GM04504 (cell line): ENCODE data around the gene C17orf113.
A peak's percentile ranks its signal among the peaks of the same experiment; 100 is the strongest.
"Not testable (repeated sequence)": the region's sequence is repeated elsewhere in the genome, so short reads cannot be mapped to it uniquely, and the experiment has no call there.

Experiments used
- DNase-seq: peaks from one replicate; pipeline ENCODE4 v3.0.0-alpha.2; 2012; ENCODE audit warnings: low read depth

Gene C17orf113

DNA sequence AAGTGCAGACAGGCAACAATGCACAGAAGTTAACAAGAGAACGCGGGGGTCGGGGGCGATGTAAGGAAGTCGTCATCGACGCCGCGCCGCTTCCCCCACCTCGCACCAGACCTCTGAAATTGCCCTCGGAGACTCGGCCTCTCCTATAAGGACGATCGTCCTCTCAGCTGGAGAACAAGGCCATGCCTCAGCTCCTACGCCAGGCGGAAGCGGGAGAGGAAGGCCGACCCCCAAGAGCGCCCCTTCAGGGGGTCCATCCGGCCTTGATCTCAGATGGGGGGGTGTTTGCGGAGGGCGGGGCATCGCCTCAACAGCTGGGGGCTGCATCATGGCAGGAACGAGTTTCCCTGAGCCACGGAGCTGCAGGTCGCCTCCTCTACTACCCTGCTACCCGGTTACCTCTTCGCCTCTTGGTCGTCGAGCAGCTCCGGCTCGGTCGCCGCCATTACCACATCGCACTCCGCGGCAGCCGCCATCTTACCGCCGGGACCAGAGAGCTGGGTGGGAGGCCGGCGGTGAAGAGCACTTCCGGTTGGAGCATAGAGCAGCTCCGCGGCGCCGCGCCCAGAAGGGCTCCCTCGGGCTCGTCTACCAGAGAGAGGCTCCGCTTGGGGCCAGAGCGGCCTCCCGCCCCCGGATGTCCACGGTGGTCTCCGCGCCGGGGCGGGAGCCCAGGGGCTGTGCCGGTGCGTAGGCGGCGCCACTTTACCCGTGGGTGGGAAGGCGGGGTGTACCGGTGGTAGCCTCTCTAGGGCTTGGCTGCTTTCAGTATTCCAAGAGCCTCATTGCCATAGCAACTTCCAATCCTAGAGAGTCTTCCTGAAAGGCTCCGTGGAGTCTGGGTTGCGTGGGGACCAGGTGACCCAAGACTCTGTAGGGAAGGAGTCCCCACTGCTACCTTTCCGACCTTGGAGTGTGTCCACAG lies 33.2 kb downstream of the C17orf113 start, which contains the start of gene DNAJC7:
Gene DNAJC7 (minus strand): TSS at position 499 of the 925 bp plus-strand sequence. CDS start 23 bp downstream, at position 476.
- DNase-seq, result peak; percentile 73

DNA sequence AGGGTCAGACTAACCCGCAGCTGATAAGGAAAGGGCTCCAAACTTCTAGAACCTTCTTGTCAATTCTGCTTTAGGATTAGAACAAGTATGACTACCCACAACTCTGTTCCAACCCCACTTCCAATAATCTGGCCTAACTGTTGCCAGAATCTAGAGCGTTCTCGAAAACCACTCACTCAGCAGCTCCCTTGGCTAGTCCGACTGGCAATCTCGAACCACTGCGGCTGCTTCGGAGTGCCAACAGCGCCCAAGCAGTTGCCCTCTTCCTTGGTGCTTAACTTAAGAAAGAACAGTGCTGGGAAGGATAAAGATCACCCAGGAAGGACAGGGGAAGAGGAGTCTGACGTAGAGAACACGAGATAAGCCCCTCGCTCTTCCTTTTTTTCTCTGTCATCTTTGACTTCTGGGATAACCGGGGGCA lies 34.0 kb downstream of the C17orf113 start:
- DNase-seq, result no peak

DNA sequence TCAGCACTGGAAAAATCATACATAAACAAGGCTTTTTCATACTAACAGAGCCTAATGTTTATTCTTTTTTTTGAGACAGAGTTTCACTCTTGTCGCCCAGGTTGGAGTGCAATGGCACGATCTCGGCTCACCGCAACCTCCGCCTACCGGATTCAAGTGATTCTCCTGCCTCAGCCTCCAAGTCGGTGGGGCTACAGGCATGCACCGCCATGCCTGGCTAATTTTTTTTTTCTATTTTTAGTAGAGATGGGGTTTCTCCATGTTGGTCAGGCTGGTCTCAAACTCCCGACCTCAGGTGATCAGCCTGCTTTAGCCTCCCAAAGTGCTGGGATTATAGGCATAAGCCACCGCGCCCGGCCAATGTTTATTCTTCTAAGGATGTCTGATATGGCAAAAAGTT lies 36.7 kb downstream of the C17orf113 start:
- not testable (repeated sequence) for DNase-seq

DNA sequence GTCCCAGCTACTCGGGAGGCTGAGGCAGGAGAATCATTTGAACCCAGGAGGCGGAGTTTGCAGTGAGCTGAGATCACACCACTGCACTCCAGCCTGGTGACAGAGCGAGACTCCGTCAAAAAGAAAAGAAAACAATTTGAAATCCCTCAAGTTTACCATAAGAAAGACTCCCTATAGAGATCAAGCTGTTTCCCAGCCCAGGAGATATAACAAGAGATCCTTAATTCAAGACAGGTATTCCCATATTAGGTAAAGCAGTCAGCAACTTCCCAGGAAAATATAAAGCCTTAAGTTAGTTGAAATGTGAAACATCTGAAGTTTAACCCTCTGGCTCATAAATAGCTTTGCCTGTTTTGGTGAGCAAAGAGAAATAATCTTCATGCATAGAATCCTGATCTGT lies 38.0 kb downstream of the C17orf113 start:
- not testable (repeated sequence) for DNase-seq

DNA sequence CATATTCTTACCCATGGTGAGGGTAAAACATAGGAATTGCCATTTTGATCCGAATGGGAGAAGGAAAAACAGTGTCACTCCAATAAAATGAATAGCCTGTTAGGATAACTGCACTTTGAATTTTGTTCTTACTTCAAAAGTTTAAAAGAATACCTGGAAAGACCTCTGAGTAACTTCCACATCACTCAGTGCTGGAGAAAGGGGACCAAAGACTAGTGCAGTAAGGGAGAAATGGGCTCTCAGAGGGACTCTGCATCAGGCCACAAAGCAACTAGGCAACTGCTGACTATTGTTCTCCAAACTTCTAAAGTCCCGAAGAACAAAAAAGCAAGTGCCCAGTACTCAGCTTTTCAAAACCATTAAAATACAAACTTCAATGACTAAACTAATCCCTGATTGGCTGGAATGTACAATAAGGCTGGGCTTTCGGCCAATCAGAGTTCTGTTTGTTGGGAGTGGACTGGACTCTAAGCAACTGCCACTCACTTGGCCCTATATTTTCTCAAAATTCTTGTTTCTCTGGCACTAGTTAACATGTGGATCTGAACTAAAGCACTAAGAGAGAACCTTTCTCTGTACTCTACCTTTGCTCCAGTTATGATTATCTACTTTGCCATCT lies 39.4 kb downstream of the C17orf113 start:
- no peak for DNase-seq

DNA sequence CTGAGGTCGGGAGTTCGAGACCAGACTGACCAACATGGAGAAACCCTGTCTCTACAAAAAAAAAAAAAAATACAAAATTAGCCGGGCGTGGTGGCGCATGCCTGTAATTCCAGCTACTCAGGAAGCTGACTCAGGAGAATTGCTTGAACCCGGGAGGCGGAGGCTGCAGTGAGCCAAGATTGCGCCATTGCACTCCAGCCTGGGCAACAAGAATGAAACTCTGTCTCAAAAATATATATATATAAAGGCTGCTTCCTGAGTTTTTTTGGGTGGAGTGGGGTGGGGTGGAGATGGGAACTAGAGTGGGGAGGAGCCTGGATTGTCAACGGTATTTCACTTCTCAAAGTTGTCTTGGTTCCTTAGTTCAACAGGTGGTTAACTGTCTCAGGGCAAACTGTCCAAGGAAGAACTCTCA lies 40.1 kb downstream of the C17orf113 start:
- not testable (repeated sequence) for DNase-seq

DNA sequence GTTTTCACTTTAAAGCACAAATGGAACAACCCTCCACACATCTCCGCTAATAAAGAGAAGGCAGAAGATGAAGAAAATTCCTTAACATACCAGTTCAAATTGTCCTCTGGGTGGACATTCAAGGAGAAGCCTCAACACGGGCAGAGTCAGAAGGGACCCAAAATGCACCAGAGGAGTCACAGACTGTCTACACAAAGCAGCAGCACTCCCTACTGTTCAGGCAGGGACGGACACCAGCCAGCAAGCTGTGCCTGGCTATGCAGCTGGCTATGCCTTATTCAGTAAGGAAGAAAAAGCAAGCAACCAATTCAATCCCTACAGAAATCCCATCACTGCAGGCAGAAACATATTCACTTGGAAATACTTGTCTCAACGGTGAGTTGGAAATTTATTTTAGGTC lies 41.2 kb downstream of the C17orf113 start:
- no peak for DNase-seq

DNA sequence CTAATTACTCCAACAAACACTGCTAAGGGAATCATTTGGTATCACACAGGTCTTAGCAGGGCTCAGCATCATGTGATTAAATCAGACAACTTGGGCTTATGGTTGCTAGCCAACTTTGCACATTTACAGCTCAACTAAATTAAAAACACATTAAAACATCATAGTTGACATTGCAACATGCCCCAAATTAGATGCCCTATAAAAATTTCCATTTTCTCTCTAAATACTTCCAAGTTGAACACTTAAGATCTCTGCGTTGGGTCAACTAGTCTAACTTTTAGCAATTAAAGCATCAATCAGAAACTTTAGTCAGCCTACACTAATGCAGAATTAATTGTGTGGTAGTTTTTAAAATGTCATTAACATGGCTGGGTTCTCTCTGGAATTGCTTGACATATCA lies 45.2 kb downstream of the C17orf113 start:
- DNase-seq, result peak; percentile 47

DNA sequence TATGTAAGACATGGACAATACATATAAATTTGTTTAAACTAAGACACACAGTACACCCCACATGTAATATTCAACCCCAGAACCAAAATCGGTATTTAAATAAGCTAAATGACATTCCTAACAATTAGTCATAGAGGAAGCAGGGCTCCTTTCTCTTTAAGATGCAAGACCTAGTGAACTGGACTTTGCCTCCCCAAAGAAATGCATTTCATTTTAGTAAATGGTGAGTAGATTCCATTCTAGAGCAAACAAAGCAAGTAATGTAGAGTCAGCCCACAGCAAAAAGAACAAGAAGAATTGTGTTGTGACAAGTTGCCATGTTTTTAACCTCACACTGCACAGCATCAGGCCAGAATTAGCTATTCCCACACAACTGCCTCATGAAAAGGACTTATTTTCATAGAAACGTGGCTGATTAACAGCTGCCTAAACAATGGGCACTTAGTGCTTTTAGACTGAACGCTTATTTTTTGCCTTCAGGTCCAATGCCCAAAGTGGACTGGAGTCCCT lies 47.6 kb downstream of the C17orf113 start:
- no peak for DNase-seq

DNA sequence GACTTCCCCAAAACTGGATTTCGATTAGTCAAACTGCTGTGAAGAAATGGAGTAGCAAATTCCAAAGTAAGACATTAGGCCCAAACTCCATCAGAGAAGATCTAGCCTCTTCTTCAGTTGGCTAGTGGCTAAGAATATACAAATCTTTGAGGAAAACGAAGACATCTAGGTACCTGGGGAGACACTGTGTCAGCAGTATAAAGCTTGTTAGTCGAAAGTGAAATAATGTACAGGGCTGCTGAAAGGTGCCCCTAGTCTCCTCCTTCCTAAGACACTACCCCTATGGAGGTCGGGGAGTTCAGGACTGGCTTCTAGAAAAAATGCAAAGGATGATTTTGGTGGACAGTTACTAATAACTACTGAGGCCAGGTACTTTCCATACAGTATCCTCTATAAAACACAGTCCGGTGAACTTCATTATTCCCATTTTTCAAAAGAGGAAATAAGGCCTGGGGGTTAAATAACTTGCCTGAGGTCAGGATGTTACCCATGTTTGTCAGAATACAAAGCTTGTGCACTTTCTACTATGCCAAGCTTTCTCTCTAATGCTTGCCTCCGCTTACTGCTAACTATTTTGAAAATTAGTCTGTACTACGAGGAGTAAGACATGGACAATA lies 48.1 kb downstream of the C17orf113 start:
- no peak for DNase-seq

DNA sequence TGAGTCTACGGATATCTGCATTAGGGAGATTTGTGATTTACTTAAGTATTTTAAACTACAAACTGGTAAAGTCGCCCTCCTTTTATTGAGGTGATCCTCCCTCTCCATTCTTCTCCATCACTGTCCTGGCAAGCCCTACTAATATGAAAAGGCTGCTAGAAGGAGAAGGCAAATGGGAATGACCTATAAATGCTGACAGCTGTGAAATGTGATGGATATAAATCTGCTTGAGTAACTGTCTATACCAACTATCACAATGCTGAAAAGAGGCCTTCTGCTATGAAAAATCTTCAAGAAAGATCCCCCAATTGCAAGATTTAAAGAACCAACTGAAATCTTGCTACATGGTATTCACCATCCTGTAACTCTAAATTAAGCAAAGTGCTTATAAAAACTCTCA lies 48.7 kb downstream of the C17orf113 start:
- DNase-seq, result no peak

DNA sequence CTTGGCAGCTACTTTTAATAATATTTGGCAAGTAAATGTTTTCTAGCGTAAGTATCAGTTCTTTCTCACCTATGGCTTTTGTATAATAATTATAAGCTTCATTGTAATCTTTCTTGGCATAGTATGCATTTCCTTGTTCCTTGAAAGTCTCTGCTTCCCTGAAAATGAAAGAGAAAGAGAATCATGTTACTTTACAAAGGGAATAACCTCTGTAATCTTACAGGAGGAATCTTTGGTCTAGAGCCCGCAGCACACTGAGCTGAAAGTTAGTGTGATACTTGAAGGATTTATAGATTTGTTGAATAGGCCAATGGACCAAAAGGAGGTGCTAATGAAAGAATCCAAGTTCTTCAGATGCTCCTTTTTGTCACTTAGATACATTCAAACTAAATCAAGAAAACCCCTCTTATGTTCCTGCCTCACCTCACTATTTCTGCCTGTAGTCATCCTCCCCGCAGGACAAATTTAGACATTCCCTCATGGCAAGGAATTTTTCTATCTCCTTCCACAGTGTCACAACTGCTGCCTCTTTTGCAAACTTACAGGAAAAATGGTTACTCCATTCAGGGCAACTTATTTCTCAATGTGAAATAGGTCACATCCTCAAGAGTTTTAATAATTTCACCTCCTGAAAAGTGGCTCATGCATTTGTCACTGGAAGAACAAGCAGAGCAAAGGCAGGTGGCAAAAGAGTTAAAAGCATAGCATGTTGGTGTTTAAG lies 49.8 kb downstream of the C17orf113 start:
- no peak for DNase-seq

DNA sequence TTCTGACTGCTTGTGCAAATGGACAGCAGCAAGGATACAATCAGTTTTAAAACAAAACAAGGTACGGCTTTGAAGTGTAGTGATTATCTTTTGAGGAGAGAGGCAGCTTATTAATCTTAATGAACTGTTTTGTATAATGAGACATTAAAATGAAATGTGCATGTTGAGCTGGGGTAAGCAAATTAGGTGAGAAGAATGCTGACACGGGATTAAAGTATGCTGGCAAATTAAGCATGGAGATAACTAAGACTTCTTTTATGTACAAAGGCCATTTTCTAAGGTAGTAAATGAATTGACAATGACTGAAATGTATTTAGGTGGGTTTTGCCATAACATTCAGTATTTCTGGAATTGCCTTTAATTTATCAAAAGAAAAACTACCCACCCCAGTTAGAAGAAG lies 51.9 kb downstream of the C17orf113 start:
- DNase-seq, result no peak

DNA sequence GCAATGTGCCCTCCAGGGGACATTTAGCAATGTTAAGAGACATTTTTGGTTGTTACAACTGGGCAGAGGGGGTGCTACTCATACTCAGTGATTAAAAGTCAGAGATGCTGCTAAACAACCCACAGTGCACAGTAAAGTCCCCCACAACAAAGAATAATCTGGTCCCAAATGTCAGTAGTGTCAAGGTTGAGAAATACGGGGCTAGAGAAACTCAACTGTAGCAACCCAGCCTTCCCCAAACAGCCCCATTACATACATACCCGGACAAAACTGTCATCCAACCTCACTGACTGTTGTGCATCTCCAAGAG lies 53.6 kb downstream of the C17orf113 start:
- DNase-seq, result no peak

DNA sequence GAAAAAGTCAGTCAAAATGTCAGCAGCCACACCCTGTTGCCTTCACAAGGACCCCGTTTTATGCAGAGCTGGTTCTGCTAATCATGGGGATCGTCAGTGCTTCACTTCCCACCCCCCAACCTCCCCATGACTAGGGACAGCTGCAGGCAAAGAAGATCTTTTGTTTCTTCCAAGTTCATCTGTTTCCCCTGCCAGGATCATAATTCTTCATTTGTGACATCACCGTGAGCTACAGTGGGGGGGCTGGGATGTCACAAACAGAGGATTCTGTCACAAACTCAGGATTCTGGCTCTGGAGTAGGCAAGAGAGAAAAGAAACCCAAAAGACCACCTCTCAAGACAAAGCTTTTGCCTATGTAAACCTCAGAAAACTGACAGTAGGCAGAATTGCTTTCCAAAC lies 57.8 kb downstream of the C17orf113 start:
- no peak for DNase-seq

DNA sequence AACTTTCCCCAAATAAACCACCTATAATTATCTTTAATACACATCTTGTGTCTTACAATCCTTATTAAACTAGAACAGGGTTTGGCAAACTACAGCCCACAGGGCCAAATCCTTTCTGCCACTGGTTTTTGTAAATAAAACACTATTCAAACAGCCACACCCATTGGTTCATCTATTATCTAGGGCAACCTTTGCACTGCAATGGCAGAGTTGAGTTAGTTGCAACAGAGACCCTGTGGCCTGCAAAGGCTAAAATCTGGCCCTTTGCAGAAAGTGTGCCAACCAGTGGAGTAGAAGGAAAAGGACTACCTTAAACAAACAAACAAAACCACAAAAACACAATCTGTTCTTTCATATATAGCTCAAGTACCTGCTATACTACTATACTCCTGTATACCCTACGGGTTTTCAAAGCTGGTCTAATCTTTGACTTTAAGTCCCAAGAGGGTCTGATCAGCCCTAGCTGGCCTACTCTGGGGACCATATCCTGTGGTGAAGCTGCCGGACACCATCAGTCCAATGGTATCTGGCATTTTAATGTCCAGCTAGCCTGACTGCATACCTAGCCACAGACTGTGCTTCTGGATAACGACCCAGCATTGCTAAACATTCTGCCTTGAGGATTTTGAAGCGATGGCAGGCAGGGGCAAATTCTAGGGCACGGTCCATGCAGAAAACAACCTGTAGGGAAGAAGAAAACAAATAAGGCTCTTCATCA lies 60.5 kb downstream of the C17orf113 start:
- no peak for DNase-seq

DNA sequence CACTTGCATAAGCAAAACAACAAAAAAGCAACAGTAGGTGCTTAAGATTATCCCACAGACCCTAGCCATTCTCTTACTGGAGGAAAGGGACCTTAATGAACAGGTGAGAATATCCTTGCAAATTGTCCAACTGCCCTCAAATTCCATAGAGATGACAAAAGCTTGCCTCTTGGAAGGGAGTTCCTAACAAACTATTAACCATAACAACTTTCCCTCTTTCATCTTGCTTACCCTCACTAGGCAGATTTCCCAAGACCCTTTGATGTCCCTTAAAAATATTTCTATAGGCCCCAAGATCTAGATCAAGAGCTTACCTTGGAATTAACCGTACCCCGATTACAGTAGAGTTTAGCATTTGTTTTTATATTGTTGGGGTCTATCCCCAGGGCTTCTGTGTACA lies 62.0 kb downstream of the C17orf113 start:
- DNase-seq, result no peak
